Nephron progenitor cell (in vitro differentiated cells): ENCODE data around the gene GALNT5.

Source experiments
- DNase-seq: peaks from one replicate; pipeline ENCODE4 v3.0.0; 2021
- H3K27ac Mint-ChIP-seq: 2 replicates; pipeline ENCODE4 v1.8.0; 2021; ENCODE audit warnings: mild to moderate bottlenecking, moderate library complexity, mixed read lengths
- H3K27me3 Mint-ChIP-seq: 2 replicates; pipeline ENCODE4 v1.8.0; 2021; ENCODE audit warnings: mild to moderate bottlenecking, low read depth, mixed read lengths; ENCODE audit not compliant: poor library complexity
- H3K36me3 Mint-ChIP-seq: 2 replicates; pipeline ENCODE4 v1.8.0; 2021; ENCODE audit warnings: low read depth, mixed read lengths
- H3K4me1 Mint-ChIP-seq: 2 replicates; pipeline ENCODE4 v1.8.0; 2021; ENCODE audit warnings: mixed read lengths
- H3K4me3 Mint-ChIP-seq: 2 replicates; pipeline ENCODE4 v1.8.0; 2021; ENCODE audit warnings: mild to moderate bottlenecking, moderate library complexity, mixed read lengths
- H3K9me3 Mint-ChIP-seq: 2 replicates; pipeline ENCODE4 v1.8.0; 2021; ENCODE audit warnings: mild to moderate bottlenecking, moderate library complexity, mixed read lengths
- CTCF ChIP-seq: fragments of 200-600 bp; sonication (generic); IDR thresholded peaks from 2 replicates; pipeline ENCODE4 v1.5.0; 2021; ENCODE audit warnings: antibody characterized with exemption

GALNT5 gene

GRCh38 chr2:157325786-157326185 lies 68.3 kb downstream of the GALNT5 start, which contains the start of gene ERMN:
Gene ERMN (minus strand): TSS chr2:157325824. CDS start chr2:157325642, 182 bp downstream.
- Mint-ChIP-seq H3K27ac (no peak within 1 kb of the TSS), H3K9me3 (no peaks in the 10 kb centered on the region), H3K36me3 (no peaks in the 10 kb centered on the region), H3K4me3 (no peak within 1 kb of the TSS), H3K27me3 (no peaks in the 10 kb centered on the region), H3K4me1 (peaks cover 21% of the 10 kb centered on the region)
- no peak for TF ChIP-seq CTCF
- no peak for DNase-seq

GRCh38 chr2:157326698-157327097 lies 69.2 kb downstream of the GALNT5 start:
- Mint-ChIP-seq H3K4me1 (peaks cover 29% of the 10 kb centered on the region), H3K27me3 (no peaks in the 10 kb centered on the region), H3K9me3 (no peaks in the 10 kb centered on the region), H3K27ac (no peak overlapping the region), H3K4me3 (no peak overlapping the region), H3K36me3 (no peaks in the 10 kb centered on the region)
- DNase-seq = no peak
- no peak for TF ChIP-seq CTCF

GRCh38 chr2:157327200-157327599 lies 69.7 kb downstream of the GALNT5 start:
- no peak for TF ChIP-seq CTCF
- Mint-ChIP-seq H3K27me3 (no peaks in the 10 kb centered on the region), H3K4me3 (no peak overlapping the region), H3K36me3 (no peaks in the 10 kb centered on the region), H3K4me1 (peaks cover 29% of the 10 kb centered on the region), H3K9me3 (no peaks in the 10 kb centered on the region), H3K27ac (no peak overlapping the region)
- DNase-seq = no peak

GRCh38 chr2:157327621-157328500 lies 70.4 kb downstream of the GALNT5 start:
- no peak overlapping the region for H3K4me3 Mint-ChIP-seq
- H3K4me1 Mint-ChIP-seq = peaks cover 29% of the 10 kb centered on the region
- H3K9me3 Mint-ChIP-seq = no peaks in the 10 kb centered on the region
- no peak overlapping the region for H3K27ac Mint-ChIP-seq
- DNase-seq = peak; percentile 87
- TF ChIP-seq CTCF = peak; percentile 92
- H3K36me3 Mint-ChIP-seq = no peaks in the 10 kb centered on the region
- no peaks in the 10 kb centered on the region for H3K27me3 Mint-ChIP-seq

- Mint-ChIP-seq H3K27me3 (no peaks in the 10 kb centered on the region), H3K27ac (no peak overlapping the region), H3K36me3 (no peaks in the 10 kb centered on the region), H3K4me3 (no peak overlapping the region), H3K4me1 (peaks cover 29% of the 10 kb centered on the region), H3K9me3 (no peaks in the 10 kb centered on the region)
- DNase-seq = no peak
- TF ChIP-seq CTCF = no peak
These were observed 72.0 kb downstream of the GALNT5 start for GRCh38 chr2:157329524-157329923.
